Heart left ventricle (tissue), 16 donors: ENCODE data around the gene NCOR1. TPM values are rescaled to one million over a fixed set of nuclear protein-coding genes. Genes with fewer than 3 reads are reported as not detected.
"Not testable (repeated sequence)": the region's sequence is repeated elsewhere in the genome, so short reads cannot be mapped to it uniquely, and the experiment has no call there.

Experiments
- ATAC-seq, 4 donors: fragments of 200-7000 bp; cut with Tn5 transposase; one replicate each; pipeline ENCODE4 v1.9.1; 2020 to 2022; ENCODE audit warnings: moderate library complexity in 4 of 4, mild to moderate bottlenecking in 3 of 4, moderate number of reproducible peaks in 1 of 4
- DNase-seq, 5 donors: peaks; one replicate each; pipeline ENCODE4 v3.0.0-alpha.2; 2020
- H3K27ac ChIP-seq, 12 donors: fragments of 200-600 bp; sonication (generic) in 4 of 12; one replicate each; pipeline versions ENCODE4 v1.5.0 to v1.8.0; 2016 to 2022; ENCODE audit warnings: mild to moderate bottlenecking in 2 of 12
- H3K27me3 ChIP-seq, 9 donors: fragments of 200-600 bp; sonication (generic) in 2 of 9; one replicate each; pipeline versions ENCODE4 v1.5.1 to v1.8.0; 2016 to 2022; ENCODE audit warnings: mild to moderate bottlenecking in 3 of 9
- H3K36me3 ChIP-seq, 9 donors: fragments of 200-600 bp; sonication (generic) in 2 of 9; one replicate each; pipeline versions ENCODE4 v1.5.0 to v1.8.0; 2018 to 2022; ENCODE audit warnings: mild to moderate bottlenecking in 2 of 9
- H3K4me1 ChIP-seq, 12 donors: fragments of 200-600 bp; sonication (generic) in 4 of 12; one replicate each; pipeline versions ENCODE4 v1.5.0 to v1.8.0; 2016 to 2022; ENCODE audit warnings: mild to moderate bottlenecking in 3 of 12
- H3K4me3 ChIP-seq, 12 donors: fragments of 200-600 bp; sonication (generic) in 4 of 12; one replicate each; pipeline versions ENCODE4 v1.5.0 to v1.8.0; 2017 to 2022; ENCODE audit warnings: mild to moderate bottlenecking in 9 of 12, moderate library complexity in 4 of 12
- H3K9me3 ChIP-seq, 12 donors: fragments of 200-600 bp; sonication (generic) in 4 of 12; one replicate each; pipeline versions ENCODE4 v1.5.0 to v1.8.0; 2016 to 2022; ENCODE audit warnings: mild to moderate bottlenecking in 1 of 12
- CTCF ChIP-seq, 12 donors: fragments of 200-600 bp; sonication (generic) in 4 of 12; IDR thresholded peaks; one replicate each; pipeline versions ENCODE4 v1.5.0 to v1.8.0; 2018 to 2022; ENCODE audit warnings: antibody characterized with exemption in 12 of 12, mild to moderate bottlenecking in 5 of 12
- POLR2A ChIP-seq, 2 donors: fragments of 450-650 bp; IDR thresholded peaks; one replicate each; pipeline ENCODE4 v1.6.1; 2017; ENCODE audit warnings: antibody characterized with exemption in 2 of 2, mild to moderate bottlenecking in 2 of 2, moderate library complexity in 2 of 2
- WGBS, 4 donors: extraction: QIAGEN DNeasy Blood & Tissue Kit in 2 of 4; methylation state at CpG; one replicate each; pipeline versions ENCODE4 v1.1.5 to v1.1.7; 2013 to 2018; 5-methylcytosine and 5-hydroxymethylcytosine counted together
- intact Hi-C, 10 donors: fragments of 100-400 bp; cut with DNase I; formaldehyde crosslinking; loops; one replicate each; pipeline versions ENCODE4 v1.11.1 to v1.14.2; 2022
- polyA plus RNA-seq, 2 donors: library from polyadenylated mRNA; stranded (reverse); fragments of 200-250 nt; gene quantifications; one replicate each; pipeline ENCODE4 v1.2.3, GENCODE V29; 2013
- total RNA-seq, 9 donors: library from RNA; depleted of rRNA in 2 of 9; stranded (reverse); fragments of >200 nt in 2 of 9; fragmentation: NEBNext Ultra II Directional in 3 of 9; extraction: Animal tissue kit (Norgen Biotek cat#: 25700) in 3 of 9; gene quantifications; one replicate each; pipeline versions ENCODE4 v1.1.0 to v1.2.4, GENCODE V29; 2016 to 2023
- donor health status: ischemic (EF 13 %, LVEDD 7.1; RV severe dilation, severe dysfunction).
- donor health status: healthy with polysubstance abuse.
- donor health status: DM: no; HTN: yes; CAD: no.
- donor health status: DM: no; HTN: no; CAD: no.
- donor health status: ischemic (EF 25% LVEDD 6.9; RV normal size, moderate dysfunction).
- donor health status: ischemic (EF 25% LVEDD 5.7; RV mildly dilated, moderate dysfunction).
- donor health status: healthy.
- donor health status: DM: yes; HTN: yes; CAD: no.
- donor health status: ischemic (EF 35%, LVEDD 5.7; RV mildly dilated, moderate dysfunction).
- donor health status: nonischemic (EF 11% LVEDD 7.7; RV severe dilation, severe dysfunction).
- donor health status: DM: yes; HTN: yes; CAD: no.
- donor health status: PGD.
- donor health status: ischemic (EF 29% LVEDD 5.4; RV normal size, mild dysfunction).
- donor health status: nonischemic (EF 23%, LVEDD 6.1; RV moderate dilation, normal function).

NCOR1 gene
- total and polyA plus RNA-seq, 11 donors, result 35.2 to 92.2 (median 74.1) TPM

GRCh38 chr17:16072031-16072430 lies 143.3 kb downstream of the NCOR1 start:
- Histone ChIP-seq H3K27ac (no peak overlapping the region), H3K27me3 (no peaks in the 10 kb centered on the region), H3K4me3 (no peak overlapping the region), H3K9me3 (no peaks in the 10 kb centered on the region), H3K36me3 (peaks cover 0 to 100% (median 98%) of the 10 kb centered on the region in 9 donors), H3K4me1 (no peaks in the 10 kb centered on the region)
- 69 to 100% (median 92%) methylated on average over 1 of the region's 1 CpG for WGBS, 4 donors
- no peak for ATAC-seq
- intact Hi-C loops, result no loop called here
- TF ChIP-seq POLR2A (IDR thresholded peaks at IDR 0.05), result no peak
- TF ChIP-seq CTCF (IDR thresholded peaks at IDR 0.05), result no peak
- DNase-seq, result no peak

- Histone ChIP-seq H3K27me3 (no peaks in the 10 kb centered on the region), H3K36me3 (peaks cover 0 to 100% (median 98%) of the 10 kb centered on the region in 9 donors), H3K4me1 (no peaks in the 10 kb centered on the region), H3K27ac (no peak overlapping the region), H3K4me3 (no peak overlapping the region), H3K9me3 (no peaks in the 10 kb centered on the region)
- DNase-seq, result no peak
- ATAC-seq, result no peak
- no peak for TF ChIP-seq CTCF (IDR thresholded peaks at IDR 0.05)
- TF ChIP-seq POLR2A (IDR thresholded peaks at IDR 0.05), result no peak
- intact Hi-C loops, result loop anchor here in 1 of 10 donors (10.0 kb wide), 1 partner anchor 46 kb away; no protein-coding TSS in a partner anchor
These were observed 147.0 kb downstream of the NCOR1 start for GRCh38 chr17:16068323-16068722.

GRCh38 chr17:16066125-16066524 lies 149.2 kb downstream of the NCOR1 start:
- DNase-seq (no peak), ATAC-seq (no peak)
- peaks cover 0 to 100% (median 99%) of the 10 kb centered on the region in 9 donors for H3K36me3 ChIP-seq
- H3K27ac ChIP-seq, result no peak overlapping the region
- intact Hi-C loops, result loop anchor here in 1 of 10 donors (10.0 kb wide), 1 partner anchor 49 kb away; no protein-coding TSS in a partner anchor
- no peaks in the 10 kb centered on the region for H3K4me1 ChIP-seq
- TF ChIP-seq CTCF (IDR thresholded peaks at IDR 0.05) (no peak), POLR2A (IDR thresholded peaks at IDR 0.05) (no peak)
- no peaks in the 10 kb centered on the region for H3K9me3 ChIP-seq
- 95 to 99% (median 97%) methylated on average over 4 of the region's 4 CpGs for WGBS, 4 donors
- no peaks in the 10 kb centered on the region for H3K27me3 ChIP-seq
- H3K4me3 ChIP-seq, result no peak overlapping the region

- no peak for TF ChIP-seq CTCF (IDR thresholded peaks at IDR 0.05)
- no peak for TF ChIP-seq POLR2A (IDR thresholded peaks at IDR 0.05)
- 88 to 97% (median 91%) methylated on average over 2 of the region's 2 CpGs for WGBS, 4 donors
- Histone ChIP-seq H3K36me3 (peaks cover 2 to 100% (median 93%) of the 10 kb centered on the region in 9 donors), H3K27ac (no peak overlapping the region), H3K9me3 (no peaks in the 10 kb centered on the region), H3K4me3 (no peak overlapping the region), H3K27me3 (no peaks in the 10 kb centered on the region), H3K4me1 (no peaks in the 10 kb centered on the region)
- intact Hi-C loops, result loop anchor here in 1 of 10 donors (10.0 kb wide), 1 partner anchor 53 kb away; no protein-coding TSS in a partner anchor
- ATAC-seq (no peak), DNase-seq (no peak)
These were observed 153.7 kb downstream of the NCOR1 start for GRCh38 chr17:16061631-16062030.

GRCh38 chr17:16055139-16055538 lies 160.2 kb downstream of the NCOR1 start:
- intact Hi-C loops, H3K27me3 ChIP-seq, DNase-seq, ATAC-seq, H3K4me1 ChIP-seq, H3K4me3 ChIP-seq, H3K27ac ChIP-seq: not testable (repeated sequence)
- 73 to 97% (median 88%) methylated on average over 4 of the region's 4 CpGs for WGBS, 4 donors
- Histone ChIP-seq H3K9me3 (peaks cover 0 to 17% (median 0%) of the 10 kb centered on the region in 12 donors), H3K36me3 (peaks cover 2 to 86% (median 65%) of the 10 kb centered on the region in 9 donors)
